ENCODE results near the gene GART. TPM values are rescaled to one million over a fixed set of nuclear protein-coding genes. Genes with fewer than 3 reads are reported as not detected.

The GART gene
- total RNA-seq, 1 experiment from 2014 or later: 162 TPM

DNA sequence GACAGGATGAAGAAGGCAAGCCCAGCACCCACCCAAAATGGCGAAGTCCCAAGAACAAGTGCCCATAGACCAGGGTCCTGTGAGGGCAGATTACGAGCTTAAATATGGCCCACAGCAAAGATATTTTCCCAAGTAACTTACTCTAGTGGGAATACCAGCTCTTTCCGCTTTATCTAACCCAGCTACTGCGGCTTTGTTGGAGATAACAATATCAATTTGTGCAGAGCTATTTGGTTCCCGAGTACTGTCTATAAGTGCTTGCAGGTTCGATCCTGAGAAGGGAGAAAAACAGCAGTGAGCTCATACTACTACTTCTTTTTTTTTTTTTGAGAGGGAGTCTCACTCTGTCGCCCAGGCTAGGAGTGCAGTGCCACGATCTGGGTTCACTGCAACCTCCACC lies 36.1 kb downstream of the GART start:
- no peak overlapping the region for H3K4ac ChIP-seq (ENCODE audit: low read depth, low read length)
- H3K79me1 ChIP-seq (ENCODE audit: insufficient read depth, low read depth, low read length, poor library complexity, severe bottlenecking): no peaks in the 10 kb centered on the region
- Mint-ChIP-seq H3K36me3 (ENCODE audit: insufficient read depth in 1 of 3, low read depth in 3 of 3) (peaks cover 66 to 82% (median 78%) of the 10 kb centered on the region in 3 experiments), H3K4me3 (no peak overlapping the region), H3K4me1 (no peaks in the 10 kb centered on the region), H3K27me3 (ENCODE audit: low read depth) (no peaks in the 10 kb centered on the region), H3K27ac (no peak overlapping the region), H3K9me3 (peaks cover 2 to 5% of the 10 kb centered on the region in 2 experiments; a peak in 2 of 5 replicates)
- DNase-seq: no peak
- H2BK12ac ChIP-seq (ENCODE audit: insufficient read length, low read depth, low read length): no peak overlapping the region
- H4K8ac ChIP-seq (replicated peaks; ENCODE audit: insufficient read length, low read depth, low read length): no peak overlapping the region
- no CpG with 5 or more reads among the region's 8 CpGs for WGBS (ENCODE audit: extremely low coverage, insufficient read length, low lambda C conversion rate)
- H3K4me1 ChIP-seq (ENCODE audit: insufficient read depth, low read length): no peaks in the 10 kb centered on the region
- no peaks in the 10 kb centered on the region for H3K79me2 ChIP-seq (ENCODE audit: insufficient read depth, low read length)
- no peaks in the 10 kb centered on the region for H4K20me1 ChIP-seq (ENCODE audit: control insufficient read depth, insufficient read depth, insufficient read length)
- H4K91ac ChIP-seq (ENCODE audit: insufficient read length, low read depth, low read length): no peak overlapping the region
- H2AFZ ChIP-seq (ENCODE audit: low read length): no peak overlapping the region
- H2BK5ac ChIP-seq (ENCODE audit: insufficient read length, low read length): no peak overlapping the region
- H2BK20ac ChIP-seq (ENCODE audit: low read depth, low read length, poor library complexity, severe bottlenecking): no peak overlapping the region
- no peak overlapping the region for H3K23ac ChIP-seq (ENCODE audit: insufficient read length, low read depth, low read length)
- H3K27me3 ChIP-seq (ENCODE audit: insufficient read depth, low read length): no peaks in the 10 kb centered on the region
- no peak overlapping the region for H3K4me2 ChIP-seq (ENCODE audit: insufficient read depth, insufficient read length, low read length)
- no peak overlapping the region for H3K9ac ChIP-seq (ENCODE audit: extremely low read depth, insufficient read length, low read length)
- no peak overlapping the region for H2BK120ac ChIP-seq (ENCODE audit: low read depth, low read length, poor library complexity, severe bottlenecking)
- no peak overlapping the region for H4K5ac ChIP-seq (ENCODE audit: insufficient read length, low read depth, low read length)
- H3T11ph ChIP-seq (ENCODE audit: low read length): no peak overlapping the region
- H2AK5ac ChIP-seq (ENCODE audit: insufficient read length, low read length): no peak overlapping the region
- H3K9me3 ChIP-seq (ENCODE audit: control insufficient read depth, low read depth, low read length): no peaks in the 10 kb centered on the region
- TF ChIP-seq, protein P1, sequence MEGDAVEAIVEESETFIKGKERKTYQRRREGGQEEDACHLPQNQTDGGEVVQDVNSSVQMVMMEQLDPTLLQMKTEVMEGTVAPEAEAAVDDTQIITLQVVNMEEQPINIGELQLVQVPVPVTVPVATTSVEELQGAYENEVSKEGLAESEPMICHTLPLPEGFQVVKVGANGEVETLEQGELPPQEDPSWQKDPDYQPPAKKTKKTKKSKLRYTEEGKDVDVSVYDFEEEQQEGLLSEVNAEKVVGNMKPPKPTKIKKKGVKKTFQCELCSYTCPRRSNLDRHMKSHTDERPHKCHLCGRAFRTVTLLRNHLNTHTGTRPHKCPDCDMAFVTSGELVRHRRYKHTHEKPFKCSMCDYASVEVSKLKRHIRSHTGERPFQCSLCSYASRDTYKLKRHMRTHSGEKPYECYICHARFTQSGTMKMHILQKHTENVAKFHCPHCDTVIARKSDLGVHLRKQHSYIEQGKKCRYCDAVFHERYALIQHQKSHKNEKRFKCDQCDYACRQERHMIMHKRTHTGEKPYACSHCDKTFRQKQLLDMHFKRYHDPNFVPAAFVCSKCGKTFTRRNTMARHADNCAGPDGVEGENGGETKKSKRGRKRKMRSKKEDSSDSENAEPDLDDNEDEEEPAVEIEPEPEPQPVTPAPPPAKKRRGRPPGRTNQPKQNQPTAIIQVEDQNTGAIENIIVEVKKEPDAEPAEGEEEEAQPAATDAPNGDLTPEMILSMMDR (conservative IDR thresholded peaks at IDR 0.05): no peak
- H3K56ac ChIP-seq (ENCODE audit: insufficient read length, low read depth, low read length): no peak overlapping the region
- no peaks in the 10 kb centered on the region for H3K23me2 ChIP-seq (ENCODE audit: insufficient read length, low read depth, low read length, poor library complexity, severe bottlenecking)
- no peak overlapping the region for H3K18ac ChIP-seq (ENCODE audit: insufficient read length, low read depth, low read length)
- H2BK15ac ChIP-seq (ENCODE audit: low read depth, low read length): no peak overlapping the region
- H3K14ac ChIP-seq (ENCODE audit: insufficient read depth, low read length): no peak overlapping the region
- H3K27ac ChIP-seq (ENCODE audit: insufficient read length, low read depth, low read length): no peak overlapping the region
